Spleen (tissue), 11 donors: ENCODE data around the gene RYR2. TPM values are rescaled to one million over a fixed set of nuclear protein-coding genes. Genes with fewer than 3 reads are reported as not detected.

Source experiments
- DNase-seq: peaks from one replicate; pipeline ENCODE4 v3.0.0-alpha.2; 2020
- H3K27ac ChIP-seq, 8 donors: fragments of 200-600 bp; sonication (generic) in 7 of 8; 1 replicate in 4 of 8; 2 replicates in 4 of 8; pipeline versions ENCODE4 v1.5.0 to v1.8.0; 2016 to 2021; ENCODE audit warnings: inconsistent platforms in 4 of 8, mild to moderate bottlenecking in 4 of 8, moderate library complexity in 1 of 8
- H3K27me3 ChIP-seq, 7 donors: fragments of 200-600 bp; sonication (generic) in 6 of 7; replicated peaks in 1 of 7; 1 replicate in 4 of 7; 2 replicates in 3 of 7; pipeline versions ENCODE4 v1.5.0 to v1.8.0; 2016 to 2021; ENCODE audit warnings: inconsistent platforms in 3 of 7, mild to moderate bottlenecking in 1 of 7
- H3K36me3 ChIP-seq, 6 donors: fragments of 200-600 bp; sonication (generic) in 5 of 6; 1 replicate in 4 of 6; 2 replicates in 2 of 6; pipeline versions ENCODE4 v1.5.0 to v1.8.0; 2016 to 2021; ENCODE audit warnings: inconsistent platforms in 2 of 6
- H3K4me1 ChIP-seq, 6 donors: fragments of 200-600 bp; sonication (generic) in 5 of 6; 1 replicate in 3 of 6; 2 replicates in 3 of 6; pipeline versions ENCODE4 v1.5.0 to v1.8.0; 2016 to 2021; ENCODE audit warnings: inconsistent platforms in 3 of 6
- H3K4me3 ChIP-seq, 8 donors: fragments of 200-600 bp; sonication (generic) in 7 of 8; 1 replicate in 4 of 8; 2 replicates in 4 of 8; pipeline versions ENCODE4 v1.5.0 to v1.8.0; 2016 to 2021; ENCODE audit warnings: inconsistent platforms in 4 of 8, mild to moderate bottlenecking in 4 of 8, moderate library complexity in 2 of 8
- H3K9me3 ChIP-seq, 8 donors: fragments of 200-600 bp; sonication (generic) in 7 of 8; 1 replicate in 4 of 8; 2 replicates in 4 of 8; pipeline versions ENCODE4 v1.5.0 to v1.8.0; 2016 to 2021; ENCODE audit warnings: inconsistent platforms in 4 of 8
- POLR2A ChIP-seq, 3 donors: fragments of 450-650 bp; IDR thresholded peaks; one replicate each; pipeline ENCODE4 v1.5.1; 2017; ENCODE audit warnings: antibody characterized with exemption in 3 of 3, mild to moderate bottlenecking in 1 of 3
- POLR2AphosphoS5 ChIP-seq, 3 donors: sonication (generic); formaldehyde crosslinking; IDR thresholded peaks; one replicate each; pipeline ENCODE4 v1.5.1; 2017; ENCODE audit warnings: antibody characterized with exemption in 3 of 3
- WGBS, 5 donors: extraction: QIAGEN DNeasy Blood & Tissue Kit in 3 of 5; methylation state at CpG; one replicate each; pipeline versions ENCODE4 v1.1.5 to v1.1.7; 2013 to 2018; 5-methylcytosine and 5-hydroxymethylcytosine counted together
- intact Hi-C: fragments of 100-400 bp; cut with DNase I; formaldehyde crosslinking; loops from one replicate; pipeline ENCODE4 v1.15.0; 2023; ENCODE audit warnings: low total_unique reads
- polyA plus RNA-seq, 3 donors: library from polyadenylated mRNA; stranded (reverse); fragments of 200-250 nt; gene quantifications; one replicate each; pipeline ENCODE4 v1.2.1, GENCODE V29; 2013
- total RNA-seq, 7 donors: library from RNA; depleted of rRNA in 3 of 7; stranded (reverse); fragments of >200 nt in 3 of 7; fragmentation: NEBNext Ultra II Directional in 4 of 7; extraction: Animal tissue kit (Norgen Biotek cat#: 25700) in 4 of 7; gene quantifications; one replicate each; pipeline versions ENCODE4 v1.1.0 to v1.2.1, GENCODE V29; 2016 to 2021
- TF ChIP-seq, protein P1 (sequence below), 11 experiments: fragments of 200-600 bp in 7 of 11; fragments of 450-650 bp in 4 of 11; sonication (generic) in 4 of 11; IDR thresholded peaks in 8 of 11; conservative IDR thresholded peaks in 3 of 11; 1 replicate in 7 of 11; 2 replicates in 4 of 11; pipeline versions ENCODE4 v1.4.0 to v1.8.0; 2016 to 2021; ENCODE audit warnings: antibody characterized with exemption in 11 of 11, inconsistent platforms in 4 of 11, mild to moderate bottlenecking in 1 of 11
- donor health status: healthy with polysubstance abuse.
- donor health status: DM: no; HTN: no; CAD: no; lungs with moderate emphysema.
- donor health status: DM: no; HTN: no; CAD: no.
- donor health status: Bipolar disorder and iron deficiency.
- donor health status: healthy.
- donor health status: DM: no; HTN: no; CAD: no.
- donor health status: DM: yes; HTN: yes; CAD: no.

The RYR2 gene
- total and polyA plus RNA-seq, 10 donors = 0.12 to 7.1 (median 3.7) TPM

DNA sequence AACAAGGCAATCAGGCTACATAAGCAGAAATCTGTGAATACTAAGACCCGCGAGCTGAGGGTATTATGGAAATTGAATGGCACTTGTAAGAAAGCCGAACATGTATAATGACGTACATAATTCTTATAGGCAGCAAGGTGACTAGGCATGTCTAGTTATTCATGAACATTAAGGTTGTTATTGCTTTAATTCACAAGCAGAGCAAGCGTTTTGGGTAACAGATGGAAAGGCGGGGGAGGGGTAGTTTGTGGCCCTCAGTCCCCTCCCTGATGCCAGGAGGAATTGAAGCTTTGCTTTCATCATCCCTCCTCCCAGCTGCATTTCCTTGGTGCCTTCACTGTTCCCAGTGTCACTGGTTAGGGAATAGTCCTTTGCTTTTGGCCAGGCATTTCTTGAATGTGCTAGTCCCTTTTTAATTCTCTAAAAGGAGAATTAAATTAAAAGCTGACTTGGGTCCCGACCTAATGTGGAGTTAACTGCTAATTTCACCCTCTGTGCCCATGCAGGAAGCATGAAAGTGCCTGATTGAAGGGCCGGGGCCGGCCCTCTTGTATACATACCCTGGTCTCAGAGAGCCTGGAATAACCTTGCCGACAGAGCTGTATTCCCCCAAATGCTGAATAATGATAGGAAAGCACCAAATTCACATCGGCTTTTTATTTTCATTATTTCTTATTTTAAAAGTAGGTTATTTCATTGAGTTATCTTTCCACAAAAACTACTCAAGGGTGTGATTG is 42.5 kb downstream of the RYR2 start:
- H3K36me3 ChIP-seq = no peaks in the 10 kb centered on the region
- WGBS, 5 donors = 69 to 81% (median 74%) methylated on average over 11 of the region's 11 CpGs
- intact Hi-C loops = no loop called here
- H3K27ac ChIP-seq = no peak overlapping the region
- DNase-seq = no peak
- no peaks in the 10 kb centered on the region for H3K27me3 ChIP-seq
- no peaks in the 10 kb centered on the region for H3K9me3 ChIP-seq
- no peak overlapping the region for H3K4me3 ChIP-seq
- no peaks in the 10 kb centered on the region for H3K4me1 ChIP-seq
- no peak for TF ChIP-seq POLR2AphosphoS5 (IDR thresholded peaks at IDR 0.05)
- no peak for TF ChIP-seq POLR2A (IDR thresholded peaks at IDR 0.05)
- TF ChIP-seq, protein P1, sequence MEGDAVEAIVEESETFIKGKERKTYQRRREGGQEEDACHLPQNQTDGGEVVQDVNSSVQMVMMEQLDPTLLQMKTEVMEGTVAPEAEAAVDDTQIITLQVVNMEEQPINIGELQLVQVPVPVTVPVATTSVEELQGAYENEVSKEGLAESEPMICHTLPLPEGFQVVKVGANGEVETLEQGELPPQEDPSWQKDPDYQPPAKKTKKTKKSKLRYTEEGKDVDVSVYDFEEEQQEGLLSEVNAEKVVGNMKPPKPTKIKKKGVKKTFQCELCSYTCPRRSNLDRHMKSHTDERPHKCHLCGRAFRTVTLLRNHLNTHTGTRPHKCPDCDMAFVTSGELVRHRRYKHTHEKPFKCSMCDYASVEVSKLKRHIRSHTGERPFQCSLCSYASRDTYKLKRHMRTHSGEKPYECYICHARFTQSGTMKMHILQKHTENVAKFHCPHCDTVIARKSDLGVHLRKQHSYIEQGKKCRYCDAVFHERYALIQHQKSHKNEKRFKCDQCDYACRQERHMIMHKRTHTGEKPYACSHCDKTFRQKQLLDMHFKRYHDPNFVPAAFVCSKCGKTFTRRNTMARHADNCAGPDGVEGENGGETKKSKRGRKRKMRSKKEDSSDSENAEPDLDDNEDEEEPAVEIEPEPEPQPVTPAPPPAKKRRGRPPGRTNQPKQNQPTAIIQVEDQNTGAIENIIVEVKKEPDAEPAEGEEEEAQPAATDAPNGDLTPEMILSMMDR (IDR thresholded peaks at IDR 0.05 in 8 of 11, conservative IDR thresholded peaks at IDR 0.05 in 3 of 11) = no peak

DNA sequence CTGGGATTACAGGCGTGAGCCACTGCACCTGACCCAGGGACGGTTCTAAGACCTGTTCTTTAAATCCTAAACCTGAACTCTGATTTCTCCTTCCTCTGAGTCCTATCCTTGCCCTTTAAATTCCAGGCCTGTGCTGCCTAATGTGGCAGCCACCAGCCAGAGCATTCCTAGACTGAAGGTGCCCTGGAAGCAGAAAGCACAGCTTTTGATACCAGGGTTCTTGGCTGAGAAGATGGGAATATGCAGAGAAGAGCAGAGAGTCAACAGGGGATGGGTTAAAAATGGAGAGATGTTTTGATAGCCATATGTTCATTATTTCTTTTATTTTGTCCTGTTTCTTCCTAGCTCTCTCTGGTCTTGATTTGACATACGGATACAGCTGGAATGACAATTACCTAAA is 49.7 kb downstream of the RYR2 start:
- H3K27me3 ChIP-seq = no peaks in the 10 kb centered on the region
- H3K4me1 ChIP-seq = no peaks in the 10 kb centered on the region
- no peak for TF ChIP-seq POLR2A (IDR thresholded peaks at IDR 0.05)
- TF ChIP-seq, protein P1 (IDR thresholded peaks at IDR 0.05 in 8 of 11, conservative IDR thresholded peaks at IDR 0.05 in 3 of 11) = no peak
- TF ChIP-seq POLR2AphosphoS5 (IDR thresholded peaks at IDR 0.05) = no peak
- no peak overlapping the region for H3K27ac ChIP-seq
- H3K9me3 ChIP-seq = no peaks in the 10 kb centered on the region
- H3K36me3 ChIP-seq = no peaks in the 10 kb centered on the region
- intact Hi-C loops = no loop called here
- 81 to 95% (median 92%) methylated on average over 3 of the region's 3 CpGs for WGBS, 5 donors
- H3K4me3 ChIP-seq = no peak overlapping the region
- no peak for DNase-seq

DNA sequence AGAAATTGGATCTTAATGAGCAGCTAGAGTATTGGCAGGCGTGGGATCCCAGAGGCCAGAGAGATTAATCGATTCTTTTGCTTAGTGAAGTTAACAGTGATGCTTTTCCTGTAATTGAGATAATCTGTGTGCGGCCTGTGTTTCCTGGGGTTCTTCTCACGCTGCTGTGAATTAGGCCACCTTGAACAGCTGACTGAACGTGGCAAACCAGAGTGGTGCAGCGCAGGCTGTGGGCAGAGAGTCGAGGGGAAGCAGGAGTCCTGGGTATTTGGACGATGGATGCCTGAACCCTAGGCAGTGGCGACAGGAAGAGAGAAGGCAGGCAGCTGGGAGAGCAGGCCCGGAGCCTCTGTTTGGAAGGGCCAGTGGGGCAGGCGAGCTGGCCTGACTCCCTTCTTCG is 51.7 kb downstream of the RYR2 start:
- Histone ChIP-seq H3K27me3 (no peaks in the 10 kb centered on the region), H3K36me3 (no peaks in the 10 kb centered on the region), H3K4me1 (no peaks in the 10 kb centered on the region), H3K9me3 (no peaks in the 10 kb centered on the region), H3K27ac (no peak overlapping the region), H3K4me3 (no peak overlapping the region)
- no peak for DNase-seq
- TF ChIP-seq POLR2AphosphoS5 (IDR thresholded peaks at IDR 0.05) (no peak), POLR2A (IDR thresholded peaks at IDR 0.05) (no peak)
- TF ChIP-seq, protein P1 (IDR thresholded peaks at IDR 0.05 in 8 of 11, conservative IDR thresholded peaks at IDR 0.05 in 3 of 11) = no peak
- 76 to 80% (median 78%) methylated on average over 12 of the region's 12 CpGs for WGBS, 5 donors
- intact Hi-C loops = no loop called here

DNA sequence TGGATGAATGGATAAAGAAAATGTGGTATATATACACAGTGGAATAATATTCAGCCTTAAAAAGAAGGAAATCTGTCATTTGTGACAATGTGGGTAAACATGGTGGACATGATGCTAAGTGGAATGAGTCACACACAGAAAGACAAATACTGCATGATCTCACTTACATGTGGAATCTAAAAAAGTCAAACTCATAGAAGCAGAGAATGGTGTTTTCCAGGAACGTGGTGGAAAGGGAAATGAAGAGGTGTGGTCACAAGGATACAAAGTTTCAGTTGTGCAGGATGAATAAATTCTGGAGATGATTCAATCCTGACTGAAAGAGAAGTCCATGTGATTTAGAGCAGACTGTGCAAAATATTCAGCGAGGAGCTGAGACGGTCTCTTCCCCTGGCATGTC is 56.6 kb downstream of the RYR2 start:
- Histone ChIP-seq H3K4me3 (no peak overlapping the region), H3K27me3 (no peaks in the 10 kb centered on the region), H3K4me1 (no peaks in the 10 kb centered on the region), H3K36me3 (no peaks in the 10 kb centered on the region), H3K27ac (no peak overlapping the region), H3K9me3 (no peaks in the 10 kb centered on the region)
- WGBS, 5 donors = 59 to 83% (median 75%) methylated on average over 3 of the region's 3 CpGs
- TF ChIP-seq, protein P1 (IDR thresholded peaks at IDR 0.05 in 8 of 11, conservative IDR thresholded peaks at IDR 0.05 in 3 of 11) = no peak
- intact Hi-C loops = no loop called here
- DNase-seq = no peak
